HepG2 (cell line): ENCODE data around the gene ELOVL2. TPM values are rescaled to one million over a fixed set of nuclear protein-coding genes. Genes with fewer than 3 reads are reported as not detected.

Experiments
- AHDC1 ChIP-seq: sonication (generic); formaldehyde crosslinking; IDR thresholded peaks from 2 replicates; pipeline ENCODE4 v1.5.1; 2020; ENCODE audit warnings: mild to moderate bottlenecking, missing genetic modification reagents, borderline replicate concordance
- ASH2L ChIP-seq: fragments of 300-600, 200-600 bp; sonication (generic); IDR thresholded peaks from 2 replicates; pipeline ENCODE4 v1.7.0; 2017; ENCODE audit warnings: low read depth, mild to moderate bottlenecking, moderate library complexity, mixed read lengths, low read length; ENCODE audit not compliant: insufficient read length
- DR1 ChIP-seq: sonication (generic); formaldehyde crosslinking; IDR thresholded peaks from 2 replicates; pipeline ENCODE4 v1.8.0; 2021; ENCODE audit warnings: mild to moderate bottlenecking, missing genetic modification reagents, inconsistent platforms
- HOXA5 ChIP-seq: sonication (generic); formaldehyde crosslinking; IDR thresholded peaks from 2 replicates; pipeline ENCODE4 v1.4.0; 2020; ENCODE audit warnings: missing genetic modification reagents
- KLF11 ChIP-seq: IDR thresholded peaks from 2 replicates; pipeline ENCODE4 v1.6.1; 2016; ENCODE audit warnings: missing compliant biosample characterization
- NCOA2 ChIP-seq: sonication (generic); formaldehyde crosslinking; IDR thresholded peaks from 2 replicates; pipeline ENCODE4 v1.8.0; 2022; ENCODE audit warnings: inconsistent platforms
- SMYD3 ChIP-seq: sonication (generic); formaldehyde crosslinking; IDR thresholded peaks from 2 replicates; pipeline ENCODE4 v1.8.1; 2023; ENCODE audit warnings: mild to moderate bottlenecking, missing genetic modification reagents
- SOX6 ChIP-seq, 2 experiments: fragments of 450-650 bp in 1 of 2; sonication (generic) in 1 of 2; formaldehyde crosslinking in 1 of 2; IDR thresholded peaks; 2 replicates each; pipeline versions ENCODE4 v1.4.0 to v1.6.1; 2017 to 2020; ENCODE audit warnings: antibody characterized with exemption in 1 of 2, mild to moderate bottlenecking in 1 of 2, missing genetic modification reagents in 1 of 2
- SP140L ChIP-seq: sonication (generic); formaldehyde crosslinking; IDR thresholded peaks from 2 replicates; pipeline ENCODE4 v1.4.0; 2020; ENCODE audit warnings: missing genetic modification reagents, borderline replicate concordance
- TARDBP ChIP-seq: sonication (generic); formaldehyde crosslinking; IDR thresholded peaks from 2 replicates; pipeline ENCODE4 v1.8.0; 2022; ENCODE audit warnings: mild to moderate bottlenecking, missing genetic modification reagents
- TBL1XR1 ChIP-seq: fragments of 150-350 bp; IDR thresholded peaks from 2 replicates; pipeline ENCODE4 v1.6.1; 2014; ENCODE audit warnings: borderline replicate concordance, low read length; ENCODE audit not compliant: partially characterized antibody
- TBX3 ChIP-seq: fragments of 450-650 bp; IDR thresholded peaks from 2 replicates; pipeline ENCODE4 v1.6.1; 2017; ENCODE audit warnings: antibody characterized with exemption, mild to moderate bottlenecking, inconsistent platforms, borderline replicate concordance
- ZBTB20 ChIP-seq: sonication (generic); formaldehyde crosslinking; IDR thresholded peaks from 2 replicates; pipeline ENCODE4 v1.8.1; 2023; ENCODE audit warnings: missing genetic modification reagents, low read depth, mild to moderate bottlenecking, borderline replicate concordance
- ZMYM4 ChIP-seq: sonication (generic); formaldehyde crosslinking; IDR thresholded peaks from 2 replicates; pipeline ENCODE4 v1.8.1; 2023; ENCODE audit warnings: mild to moderate bottlenecking, missing genetic modification reagents
- ZNF124 ChIP-seq: sonication (generic); formaldehyde crosslinking; IDR thresholded peaks from 2 replicates; pipeline ENCODE4 v1.4.0; 2020; ENCODE audit warnings: missing genetic modification reagents
- ZNF589 ChIP-seq: sonication (generic); formaldehyde crosslinking; conservative IDR thresholded peaks from 2 replicates; pipeline ENCODE4 v1.8.0; 2022; ENCODE audit warnings: mild to moderate bottlenecking, moderate library complexity, missing genetic modification reagents
- polyA plus RNA-seq, 8 experiments: library from polyadenylated mRNA; depleted of rRNA in 3 of 8; stranded (reverse) in 7 of 8; unstranded in 1 of 8; fragments of >200 nt; fragmentation: Illumina TruSeq in 4 of 8; extraction: Trizol in 4 of 8; gene quantifications; 2 replicates each; pipeline versions ENCODE4 v1.2.1 to v1.2.3, GENCODE V29; 2011 to 2016; ENCODE audit warnings: low read depth in 4 of 8, missing spikeins in 1 of 8, mixed read lengths in 1 of 8; ENCODE audit not compliant: insufficient read depth in 1 of 8
- total RNA-seq, 5 experiments: library from RNA; depleted of rRNA; stranded (reverse); fragments of >200 nt; fragmentation: Illumina TruSeq; extraction: Trizol; gene quantifications; 2 replicates each; pipeline ENCODE4 v1.2.3, GENCODE V29; 2016; ENCODE audit warnings: low read depth in 1 of 5
- TF ChIP-seq, protein P1 (sequence below): IDR thresholded peaks from 2 replicates; pipeline ENCODE4 v1.4.0; 2020; ENCODE audit warnings: mild to moderate bottlenecking, missing genetic modification reagents
- TF ChIP-seq, protein P2 (sequence below): sonication (generic); formaldehyde crosslinking; IDR thresholded peaks from 2 replicates; pipeline ENCODE4 v1.5.0; 2020; ENCODE audit warnings: missing genetic modification reagents

The ELOVL2 gene
- total and polyA plus RNA-seq, 2 of the 13 experiments (the other 11 are each of a cell fraction or from before 2014, with no cell fraction given), result 43.6 to 65.4 TPM

DNA sequence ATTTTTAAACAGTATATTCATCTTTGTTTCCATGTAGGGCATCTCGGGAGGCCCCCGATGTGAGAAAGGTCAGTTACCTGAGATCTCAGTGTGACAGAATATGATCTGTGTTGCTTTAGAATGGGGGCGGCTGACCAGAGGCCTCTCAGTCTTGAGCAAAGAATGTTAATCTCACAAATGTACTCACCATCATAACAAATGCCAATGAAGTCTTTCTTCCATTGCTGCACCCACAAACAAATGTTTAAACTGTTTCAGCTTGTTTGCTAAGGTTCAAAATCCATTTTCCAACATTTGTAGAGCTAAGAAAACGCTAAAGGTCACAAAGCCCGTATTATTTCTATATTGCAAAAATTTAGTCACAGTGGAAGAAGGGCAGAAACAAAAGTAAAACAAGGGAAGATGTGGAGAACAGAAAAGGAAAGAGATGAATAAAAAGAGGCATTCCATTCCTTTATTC is 31.8 kb downstream of the ELOVL2 start (continued):
- TF ChIP-seq, protein P1, sequence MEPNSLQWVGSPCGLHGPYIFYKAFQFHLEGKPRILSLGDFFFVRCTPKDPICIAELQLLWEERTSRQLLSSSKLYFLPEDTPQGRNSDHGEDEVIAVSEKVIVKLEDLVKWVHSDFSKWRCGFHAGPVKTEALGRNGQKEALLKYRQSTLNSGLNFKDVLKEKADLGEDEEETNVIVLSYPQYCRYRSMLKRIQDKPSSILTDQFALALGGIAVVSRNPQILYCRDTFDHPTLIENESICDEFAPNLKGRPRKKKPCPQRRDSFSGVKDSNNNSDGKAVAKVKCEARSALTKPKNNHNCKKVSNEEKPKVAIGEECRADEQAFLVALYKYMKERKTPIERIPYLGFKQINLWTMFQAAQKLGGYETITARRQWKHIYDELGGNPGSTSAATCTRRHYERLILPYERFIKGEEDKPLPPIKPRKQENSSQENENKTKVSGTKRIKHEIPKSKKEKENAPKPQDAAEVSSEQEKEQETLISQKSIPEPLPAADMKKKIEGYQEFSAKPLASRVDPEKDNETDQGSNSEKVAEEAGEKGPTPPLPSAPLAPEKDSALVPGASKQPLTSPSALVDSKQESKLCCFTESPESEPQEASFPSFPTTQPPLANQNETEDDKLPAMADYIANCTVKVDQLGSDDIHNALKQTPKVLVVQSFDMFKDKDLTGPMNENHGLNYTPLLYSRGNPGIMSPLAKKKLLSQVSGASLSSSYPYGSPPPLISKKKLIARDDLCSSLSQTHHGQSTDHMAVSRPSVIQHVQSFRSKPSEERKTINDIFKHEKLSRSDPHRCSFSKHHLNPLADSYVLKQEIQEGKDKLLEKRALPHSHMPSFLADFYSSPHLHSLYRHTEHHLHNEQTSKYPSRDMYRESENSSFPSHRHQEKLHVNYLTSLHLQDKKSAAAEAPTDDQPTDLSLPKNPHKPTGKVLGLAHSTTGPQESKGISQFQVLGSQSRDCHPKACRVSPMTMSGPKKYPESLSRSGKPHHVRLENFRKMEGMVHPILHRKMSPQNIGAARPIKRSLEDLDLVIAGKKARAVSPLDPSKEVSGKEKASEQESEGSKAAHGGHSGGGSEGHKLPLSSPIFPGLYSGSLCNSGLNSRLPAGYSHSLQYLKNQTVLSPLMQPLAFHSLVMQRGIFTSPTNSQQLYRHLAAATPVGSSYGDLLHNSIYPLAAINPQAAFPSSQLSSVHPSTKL, result peak; percentile 99
- TF ChIP-seq SOX6 (IDR thresholded peaks at IDR 0.05) (no peak), SOX6 (CRISPR knock-in tag; IDR thresholded peaks at IDR 0.05) (peak; percentile 97), AHDC1 (CRISPR knock-in tag) (peak; percentile 93; the same call in 1 of the 2 replicates), DR1 (CRISPR knock-in tag) (no peak), TBL1XR1 (peak; percentile 75), TARDBP (CRISPR knock-in tag) (peak; percentile 94), ASH2L (peak; percentile 93), NCOA2 (CRISPR knock-in tag) (peak; percentile 95), TBX3 (peak; percentile 54; the same call in 1 of the 2 replicates), ZMYM4 (CRISPR knock-in tag) (peak; percentile 70; the same call in 1 of the 2 replicates), HOXA5 (peak; percentile 64; the same call in 1 of the 2 replicates), KLF11 (CRISPR knock-in tag) (0 out of 2 replicates have a peak, but pooled peaks have one; percentile 52), SMYD3 (CRISPR knock-in tag) (peak; percentile 84; the same call in 1 of the 2 replicates), ZNF124 (CRISPR knock-in tag) (peak; percentile 79), SP140L (CRISPR knock-in tag) (no peak), ZBTB20 (peak; percentile 80; the same call in 1 of the 2 replicates), ZNF589 (no peak)
- TF ChIP-seq, protein P2, sequence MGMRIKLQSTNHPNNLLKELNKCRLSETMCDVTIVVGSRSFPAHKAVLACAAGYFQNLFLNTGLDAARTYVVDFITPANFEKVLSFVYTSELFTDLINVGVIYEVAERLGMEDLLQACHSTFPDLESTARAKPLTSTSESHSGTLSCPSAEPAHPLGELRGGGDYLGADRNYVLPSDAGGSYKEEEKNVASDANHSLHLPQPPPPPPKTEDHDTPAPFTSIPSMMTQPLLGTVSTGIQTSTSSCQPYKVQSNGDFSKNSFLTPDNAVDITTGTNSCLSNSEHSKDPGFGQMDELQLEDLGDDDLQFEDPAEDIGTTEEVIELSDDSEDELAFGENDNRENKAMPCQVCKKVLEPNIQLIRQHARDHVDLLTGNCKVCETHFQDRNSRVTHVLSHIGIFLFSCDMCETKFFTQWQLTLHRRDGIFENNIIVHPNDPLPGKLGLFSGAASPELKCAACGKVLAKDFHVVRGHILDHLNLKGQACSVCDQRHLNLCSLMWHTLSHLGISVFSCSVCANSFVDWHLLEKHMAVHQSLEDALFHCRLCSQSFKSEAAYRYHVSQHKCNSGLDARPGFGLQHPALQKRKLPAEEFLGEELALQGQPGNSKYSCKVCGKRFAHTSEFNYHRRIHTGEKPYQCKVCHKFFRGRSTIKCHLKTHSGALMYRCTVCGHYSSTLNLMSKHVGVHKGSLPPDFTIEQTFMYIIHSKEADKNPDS (CRISPR knock-in tag), result 0 out of 2 replicates have a peak, but pooled peaks have one; percentile 22
